Upper lobe of right lung (tissue), 1 donor: ENCODE measurements around the gene CD300H. TPM values are rescaled to one million over a fixed set of nuclear protein-coding genes. Genes with fewer than 3 reads are reported as not detected.

ENCODE experiments used
- ATAC-seq: fragments of 200-7000 bp; cut with Tn5 transposase; one replicate; pipeline ENCODE4 v1.9.1; 2020; ENCODE audit warnings: mild to moderate bottlenecking, moderate library complexity
- DNase-seq: peaks from one replicate; pipeline ENCODE4 v3.0.0-alpha.2; 2020
- H3K27ac ChIP-seq: fragments of 200-600 bp; one replicate; pipeline ENCODE4 v1.8.0; 2022
- H3K27me3 ChIP-seq: fragments of 200-600 bp; one replicate; pipeline ENCODE4 v1.8.0; 2022; ENCODE audit warnings: mild to moderate bottlenecking
- H3K36me3 ChIP-seq: fragments of 200-600 bp; one replicate; pipeline ENCODE4 v1.8.0; 2022
- H3K4me1 ChIP-seq: fragments of 200-600 bp; one replicate; pipeline ENCODE4 v1.8.0; 2022
- H3K4me3 ChIP-seq: fragments of 200-600 bp; one replicate; pipeline ENCODE4 v1.8.0; 2022; ENCODE audit warnings: mild to moderate bottlenecking
- H3K9me3 ChIP-seq: fragments of 200-600 bp; one replicate; pipeline ENCODE4 v1.8.0; 2022
- intact Hi-C: fragments of 100-400 bp; cut with DNase I; formaldehyde crosslinking; loops from one replicate; pipeline ENCODE4 v1.11.0; 2022
- total RNA-seq: library from RNA; stranded (reverse); fragmentation: NEBNext Ultra II Directional; extraction: Animal tissue kit (Norgen Biotek cat#: 25700); gene quantifications from one replicate; pipeline ENCODE4 v1.2.1, GENCODE V29; 2021
- TF ChIP-seq, protein P1 (sequence below): fragments of 200-600 bp; IDR thresholded peaks from one replicate; pipeline ENCODE4 v1.8.0; 2022; ENCODE audit warnings: antibody characterized with exemption
- donor health status: DM: no; HTN: yes; CAD: no; lungs with severe emphysema.

Gene CD300H
- total RNA-seq, 1 donor from 2014 or later = not detected

DNA sequence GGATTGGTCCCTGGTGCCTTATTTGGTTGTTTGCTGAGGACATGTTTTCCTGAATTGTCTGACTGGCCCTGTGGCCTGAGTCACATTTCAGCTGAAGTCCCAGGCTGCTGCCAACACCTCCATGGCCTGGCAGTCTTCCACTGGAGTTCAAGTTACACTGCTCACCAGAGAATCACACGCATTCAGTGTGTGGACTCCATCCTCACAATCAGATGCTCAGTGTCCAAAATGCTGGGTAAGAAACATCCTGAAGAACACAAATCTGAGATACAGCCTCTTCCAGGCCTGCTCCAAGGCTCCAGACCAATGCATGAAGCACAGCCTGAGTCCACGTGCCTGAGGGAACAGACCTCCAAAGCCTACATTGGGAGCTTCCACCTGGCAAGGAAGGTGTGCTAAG, 55.3 kb downstream of the CD300H start:
- Histone ChIP-seq H3K36me3 (no peaks in the 10 kb centered on the region), H3K27me3 (no peaks in the 10 kb centered on the region), H3K27ac (peak overlapping the region; percentile 25), H3K4me1 (no peaks in the 10 kb centered on the region), H3K4me3 (no peak overlapping the region), H3K9me3 (no peaks in the 10 kb centered on the region)
- intact Hi-C loops = no loop called here
- TF ChIP-seq, protein P1, sequence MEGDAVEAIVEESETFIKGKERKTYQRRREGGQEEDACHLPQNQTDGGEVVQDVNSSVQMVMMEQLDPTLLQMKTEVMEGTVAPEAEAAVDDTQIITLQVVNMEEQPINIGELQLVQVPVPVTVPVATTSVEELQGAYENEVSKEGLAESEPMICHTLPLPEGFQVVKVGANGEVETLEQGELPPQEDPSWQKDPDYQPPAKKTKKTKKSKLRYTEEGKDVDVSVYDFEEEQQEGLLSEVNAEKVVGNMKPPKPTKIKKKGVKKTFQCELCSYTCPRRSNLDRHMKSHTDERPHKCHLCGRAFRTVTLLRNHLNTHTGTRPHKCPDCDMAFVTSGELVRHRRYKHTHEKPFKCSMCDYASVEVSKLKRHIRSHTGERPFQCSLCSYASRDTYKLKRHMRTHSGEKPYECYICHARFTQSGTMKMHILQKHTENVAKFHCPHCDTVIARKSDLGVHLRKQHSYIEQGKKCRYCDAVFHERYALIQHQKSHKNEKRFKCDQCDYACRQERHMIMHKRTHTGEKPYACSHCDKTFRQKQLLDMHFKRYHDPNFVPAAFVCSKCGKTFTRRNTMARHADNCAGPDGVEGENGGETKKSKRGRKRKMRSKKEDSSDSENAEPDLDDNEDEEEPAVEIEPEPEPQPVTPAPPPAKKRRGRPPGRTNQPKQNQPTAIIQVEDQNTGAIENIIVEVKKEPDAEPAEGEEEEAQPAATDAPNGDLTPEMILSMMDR = no peak
- no peak for ATAC-seq
- DNase-seq = no peak

Other genes starting within 250 kb of the CD300H start
- gene KIF19, start 241.3 kb downstream of the CD300H start, total RNA-seq = 0.23 TPM
- gene BTBD17, start 205.6 kb downstream of the CD300H start, total RNA-seq = not detected
- gene GPR142, start 200.0 kb downstream of the CD300H start, total RNA-seq = not detected
- 48.6 TPM for gene GPRC5C, start 135.4 kb downstream of the CD300H start, total RNA-seq
- 17.5 TPM for gene CD300A, start 100.9 kb downstream of the CD300H start, total RNA-seq
- 1.3 TPM for gene CD300LB, start 36.0 kb downstream of the CD300H start, total RNA-seq
- gene CD300C, start 21.4 kb downstream of the CD300H start, total RNA-seq = 8.2 TPM
- gene CD300LD, start 24.8 kb upstream of the CD300H start, total RNA-seq = not detected
- 6.5 TPM for gene CD300E, start 56.2 kb upstream of the CD300H start, total RNA-seq
- gene CD300LF, start 145.4 kb upstream of the CD300H start, total RNA-seq = 38.0 TPM
- gene RAB37, start 169.7 kb upstream of the CD300H start, total RNA-seq = 6.8 TPM
- gene NHERF1, start 181.1 kb upstream of the CD300H start, total RNA-seq = 28.4 TPM
- 40.8 TPM for gene NAT9, start 208.8 kb upstream of the CD300H start, total RNA-seq